Suprapubic skin (tissue), 4 donors: ENCODE results near the gene ZFP36L2. TPM values are rescaled to one million over a fixed set of nuclear protein-coding genes. Genes with fewer than 3 reads are reported as not detected.

Experiments used
- DNase-seq, 2 donors: peaks; one replicate each; pipeline ENCODE4 v3.0.0-alpha.2; 2019; ENCODE audit warnings: low spot score in 2 of 2
- H3K27ac ChIP-seq: fragments of 200-600 bp; sonication (generic); one replicate; pipeline ENCODE4 v1.5.1; 2019
- H3K27me3 ChIP-seq: fragments of 200-600 bp; sonication (generic); one replicate; pipeline ENCODE4 v1.5.1; 2019
- H3K36me3 ChIP-seq: fragments of 200-600 bp; sonication (generic); one replicate; pipeline ENCODE4 v1.5.1; 2019
- H3K4me1 ChIP-seq: fragments of 200-600 bp; sonication (generic); one replicate; pipeline ENCODE4 v1.5.1; 2019
- H3K4me3 ChIP-seq: fragments of 200-600 bp; sonication (generic); one replicate; pipeline ENCODE4 v1.5.1; 2019; ENCODE audit warnings: mild to moderate bottlenecking
- H3K9me3 ChIP-seq: fragments of 200-600 bp; sonication (generic); one replicate; pipeline ENCODE4 v1.5.1; 2019
- EP300 ChIP-seq: sonication (generic); formaldehyde crosslinking; IDR thresholded peaks from one replicate; pipeline ENCODE4 v1.6.1; 2017; ENCODE audit warnings: antibody characterized with exemption
- POLR2A ChIP-seq, 2 donors: fragments of 450-650 bp; IDR thresholded peaks; one replicate each; pipeline ENCODE4 v1.6.1; 2017; ENCODE audit warnings: antibody characterized with exemption in 2 of 2, mild to moderate bottlenecking in 2 of 2, moderate library complexity in 2 of 2
- POLR2AphosphoS5 ChIP-seq, 3 donors: sonication (generic); formaldehyde crosslinking; IDR thresholded peaks; one replicate each; pipeline ENCODE4 v1.6.1; 2017; ENCODE audit warnings: antibody characterized with exemption in 3 of 3
- WGBS: methylation state at CpG from one replicate; pipeline ENCODE4 v1.1.5; 2018; 5-methylcytosine and 5-hydroxymethylcytosine counted together
- total RNA-seq, 4 donors: library from RNA; depleted of rRNA; stranded (reverse); fragments of >200 nt; gene quantifications; one replicate each; pipeline ENCODE4 v1.1.0, GENCODE V29; 2016
- TF ChIP-seq, protein P1 (sequence below), 2 donors: fragments of 200-600 bp in 1 of 2; fragments of 450-650 bp in 1 of 2; sonication (generic) in 1 of 2; IDR thresholded peaks; one replicate each; pipeline ENCODE4 v1.5.1; 2016 to 2019; ENCODE audit warnings: antibody characterized with exemption in 2 of 2, mild to moderate bottlenecking in 1 of 2, moderate library complexity in 1 of 2

ZFP36L2 gene
- total RNA-seq, 4 donors from 2014 or later: 198 to 238 (median 223) TPM

GRCh38 chr2:43259512-43259911, 33.1 kb upstream of the ZFP36L2 start:
- no peak for DNase-seq
- Histone ChIP-seq H3K27me3 (no peaks in the 10 kb centered on the region), H3K9me3 (no peaks in the 10 kb centered on the region), H3K27ac (no peak overlapping the region), H3K36me3 (peaks cover 8% of the 10 kb centered on the region), H3K4me1 (peaks cover 10% of the 10 kb centered on the region), H3K4me3 (no peak overlapping the region)
- 70% methylated on average over 1 of the region's 1 CpG for WGBS
- no peak for TF ChIP-seq EP300
- TF ChIP-seq, protein P1, sequence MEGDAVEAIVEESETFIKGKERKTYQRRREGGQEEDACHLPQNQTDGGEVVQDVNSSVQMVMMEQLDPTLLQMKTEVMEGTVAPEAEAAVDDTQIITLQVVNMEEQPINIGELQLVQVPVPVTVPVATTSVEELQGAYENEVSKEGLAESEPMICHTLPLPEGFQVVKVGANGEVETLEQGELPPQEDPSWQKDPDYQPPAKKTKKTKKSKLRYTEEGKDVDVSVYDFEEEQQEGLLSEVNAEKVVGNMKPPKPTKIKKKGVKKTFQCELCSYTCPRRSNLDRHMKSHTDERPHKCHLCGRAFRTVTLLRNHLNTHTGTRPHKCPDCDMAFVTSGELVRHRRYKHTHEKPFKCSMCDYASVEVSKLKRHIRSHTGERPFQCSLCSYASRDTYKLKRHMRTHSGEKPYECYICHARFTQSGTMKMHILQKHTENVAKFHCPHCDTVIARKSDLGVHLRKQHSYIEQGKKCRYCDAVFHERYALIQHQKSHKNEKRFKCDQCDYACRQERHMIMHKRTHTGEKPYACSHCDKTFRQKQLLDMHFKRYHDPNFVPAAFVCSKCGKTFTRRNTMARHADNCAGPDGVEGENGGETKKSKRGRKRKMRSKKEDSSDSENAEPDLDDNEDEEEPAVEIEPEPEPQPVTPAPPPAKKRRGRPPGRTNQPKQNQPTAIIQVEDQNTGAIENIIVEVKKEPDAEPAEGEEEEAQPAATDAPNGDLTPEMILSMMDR (IDR thresholded peaks at IDR 0.05): no peak
- no peak for TF ChIP-seq POLR2AphosphoS5 (IDR thresholded peaks at IDR 0.05)
- TF ChIP-seq POLR2A (IDR thresholded peaks at IDR 0.05): no peak

DNA sequence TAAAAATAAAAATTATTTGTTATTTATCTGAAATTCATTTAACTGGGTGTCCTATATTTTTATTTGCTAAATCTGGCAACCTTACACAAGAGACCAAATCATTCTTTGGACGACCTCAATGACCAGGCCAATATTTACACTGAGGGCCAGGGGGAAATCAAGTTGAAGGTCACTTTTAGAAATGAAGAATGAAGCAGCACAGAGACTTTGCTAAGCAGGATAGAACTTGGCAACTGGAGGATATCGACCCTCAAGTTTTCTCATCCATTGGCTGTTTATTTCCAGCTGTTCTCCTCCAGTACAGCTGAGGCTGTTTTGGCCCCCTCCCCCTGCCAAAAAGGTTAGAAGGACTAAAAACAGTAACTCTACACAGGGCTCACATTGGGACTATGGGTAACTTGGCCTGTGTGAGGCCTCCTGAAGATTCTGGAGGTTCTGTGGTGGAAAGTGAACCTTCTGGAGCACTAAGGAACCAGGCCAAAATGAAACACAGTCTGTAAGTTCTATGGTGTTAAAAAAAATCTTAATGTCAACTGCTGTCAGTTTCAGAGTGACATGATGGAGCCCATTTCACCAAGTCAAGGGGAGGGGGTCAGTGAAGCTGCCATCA, 32.2 kb upstream of the ZFP36L2 start:
- no peak for DNase-seq
- H3K27me3 ChIP-seq: no peaks in the 10 kb centered on the region
- peaks cover 8% of the 10 kb centered on the region for H3K36me3 ChIP-seq
- TF ChIP-seq EP300 (no peak), POLR2A (IDR thresholded peaks at IDR 0.05) (no peak), POLR2AphosphoS5 (IDR thresholded peaks at IDR 0.05) (no peak)
- TF ChIP-seq, protein P1 (IDR thresholded peaks at IDR 0.05): no peak
- H3K4me3 ChIP-seq: no peak overlapping the region
- peaks cover 9% of the 10 kb centered on the region for H3K4me1 ChIP-seq
- no peaks in the 10 kb centered on the region for H3K9me3 ChIP-seq
- WGBS: 90% methylated on average over 2 of the region's 2 CpGs
- H3K27ac ChIP-seq: no peak overlapping the region

GRCh38 chr2:43255296-43255910, 29.0 kb upstream of the ZFP36L2 start:
- Histone ChIP-seq H3K9me3 (no peaks in the 10 kb centered on the region), H3K4me3 (no peak overlapping the region), H3K27me3 (no peaks in the 10 kb centered on the region), H3K27ac (peak overlapping the region; percentile 36), H3K36me3 (peaks cover 6% of the 10 kb centered on the region), H3K4me1 (peaks cover 9% of the 10 kb centered on the region)
- 75% methylated on average over 5 of the region's 8 CpGs for WGBS
- DNase-seq: no peak
- TF ChIP-seq EP300: no peak

DNA sequence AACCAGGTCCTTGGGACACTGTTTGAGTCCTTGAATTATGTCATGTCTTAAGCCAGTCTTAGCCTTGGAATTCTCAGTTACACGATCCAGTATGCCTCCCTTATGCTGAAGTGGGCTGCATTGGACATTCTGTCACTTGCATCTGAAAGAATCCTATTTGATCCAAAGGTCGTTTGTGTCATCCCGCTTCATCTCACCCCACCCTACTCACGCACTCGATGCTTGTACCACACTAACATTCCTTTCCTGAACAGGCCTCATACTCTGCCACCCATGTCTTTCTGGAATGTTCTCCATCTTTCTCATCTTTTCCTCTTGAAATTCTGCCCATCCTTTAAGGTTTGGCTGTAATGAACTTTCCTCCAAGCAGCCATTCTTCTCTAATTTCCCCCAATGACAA, 27.9 kb upstream of the ZFP36L2 start:
- H3K4me3 ChIP-seq: no peak overlapping the region
- H3K27me3 ChIP-seq: no peaks in the 10 kb centered on the region
- H3K4me1 ChIP-seq: peaks cover 9% of the 10 kb centered on the region
- no peaks in the 10 kb centered on the region for H3K9me3 ChIP-seq
- no peak overlapping the region for H3K27ac ChIP-seq
- 76% methylated on average over 5 of the region's 5 CpGs for WGBS
- DNase-seq: no peak
- TF ChIP-seq POLR2A (IDR thresholded peaks at IDR 0.05) (no peak), EP300 (no peak), POLR2AphosphoS5 (IDR thresholded peaks at IDR 0.05) (no peak)
- TF ChIP-seq, protein P1 (IDR thresholded peaks at IDR 0.05): no peak
- peaks cover 6% of the 10 kb centered on the region for H3K36me3 ChIP-seq

- 49% methylated on average over 5 of the region's 5 CpGs for WGBS
- Histone ChIP-seq H3K36me3 (peaks cover 3% of the 10 kb centered on the region), H3K27ac (peak overlapping the region; percentile 55), H3K4me3 (no peak overlapping the region), H3K27me3 (no peaks in the 10 kb centered on the region), H3K9me3 (no peaks in the 10 kb centered on the region), H3K4me1 (peaks cover 9% of the 10 kb centered on the region)
- TF ChIP-seq POLR2A (IDR thresholded peaks at IDR 0.05) (no peak), EP300 (no peak), POLR2AphosphoS5 (IDR thresholded peaks at IDR 0.05) (no peak)
- TF ChIP-seq, protein P1 (IDR thresholded peaks at IDR 0.05): no peak
- DNase-seq: no peak
Observed at GRCh38 chr2:43251171-43251731, 24.8 kb upstream of the ZFP36L2 start.
